Ovary (tissue), 9 donors: ENCODE data around the gene PLAGL2. TPM values are rescaled to one million over a fixed set of nuclear protein-coding genes. Genes with fewer than 3 reads are reported as not detected.

ENCODE experiments used
- DNase-seq, 5 donors: peaks; one replicate each; pipeline ENCODE4 v3.0.0-alpha.2; 2019 to 2020
- H3K27ac ChIP-seq, 2 donors: fragments of 200-600 bp; one replicate each; pipeline versions ENCODE4 v1.5.1 to v1.8.0; 2019 to 2022
- H3K27me3 ChIP-seq: fragments of 200-600 bp; one replicate; pipeline ENCODE4 v1.8.0; 2022
- H3K36me3 ChIP-seq: fragments of 200-600 bp; sonication (generic); one replicate; pipeline ENCODE4 v1.5.1; 2019
- H3K4me1 ChIP-seq: one replicate; pipeline ENCODE4 v1.8.1; 2013; ENCODE audit warnings: mild to moderate bottlenecking, moderate library complexity; ENCODE audit not compliant: insufficient read depth
- H3K4me3 ChIP-seq: fragments of 200-600 bp; sonication (generic); one replicate; pipeline ENCODE4 v1.5.1; 2017
- H3K9me3 ChIP-seq, 2 donors: fragments of 200-600 bp in 1 of 2; sonication (generic) in 1 of 2; one replicate each; pipeline versions ENCODE4 v1.5.1 to v1.8.1; 2013 to 2019; ENCODE audit warnings: mild to moderate bottlenecking in 1 of 2, moderate library complexity in 1 of 2
- EP300 ChIP-seq: sonication (generic); formaldehyde crosslinking; IDR thresholded peaks from one replicate; pipeline ENCODE4 v1.6.1; 2017; ENCODE audit warnings: antibody characterized with exemption
- POLR2A ChIP-seq: fragments of 450-650 bp; IDR thresholded peaks from one replicate; pipeline ENCODE4 v1.6.1; 2017; ENCODE audit warnings: antibody characterized with exemption, mild to moderate bottlenecking, moderate library complexity
- WGBS, 3 donors: extraction: QIAGEN DNeasy Blood & Tissue Kit in 1 of 3; methylation state at CpG; one replicate each; pipeline versions ENCODE4 v1.1.5 to v1.1.7; 2013 to 2017; 5-methylcytosine and 5-hydroxymethylcytosine counted together
- intact Hi-C, 4 donors: fragments of 100-400 bp; cut with DNase I; formaldehyde crosslinking; loops; one replicate each; pipeline versions ENCODE4 v1.11.0 to v1.15.1; 2022 to 2023
- polyA plus RNA-seq, 2 donors: library from polyadenylated mRNA; stranded (reverse); fragments of 200-250 nt in 1 of 2; fragments of 350-450 nt in 1 of 2; fragmentation: Illumina TruSeq in 1 of 2; extraction: RNeasy Lipid Tissue Mini Kit (QIAGEN cat#74804) in 1 of 2; gene quantifications; one replicate each; pipeline ENCODE4 v1.2.3, GENCODE V29; 2013 to 2014
- total RNA-seq, 7 donors: library from RNA; depleted of rRNA in 2 of 7; stranded (reverse); fragments of >200 nt in 2 of 7; fragmentation: NEBNext Ultra II Directional in 3 of 7; extraction: Animal tissue kit (Norgen Biotek cat#: 25700) in 3 of 7; gene quantifications; one replicate each; pipeline versions ENCODE4 v1.1.0 to v1.2.4, GENCODE V29; 2016 to 2023
- TF ChIP-seq, protein P1 (sequence below), 3 donors: fragments of 450-650 bp in 2 of 3; fragments of 200-600 bp in 1 of 3; IDR thresholded peaks; one replicate each; pipeline versions ENCODE4 v1.5.1 to v1.8.0; 2016 to 2022; ENCODE audit warnings: antibody characterized with exemption in 3 of 3, mild to moderate bottlenecking in 1 of 3
- donor health status: DM: no; HTN: no; CAD: no; lungs with moderate emphysema.
- donor health status: DM: no; HTN: no; CAD: no.
- donor health status: Bipolar disorder and iron deficiency.
- donor health status: DM: yes; HTN: yes; CAD: no.
- donor health status: DM: no; HTN: no; CAD: no.
- donor health status: DM: yes; HTN: yes; CAD: no.

Gene PLAGL2
- total and polyA plus RNA-seq, 9 donors = 5.4 to 21.8 (median 14.7) TPM

DNA sequence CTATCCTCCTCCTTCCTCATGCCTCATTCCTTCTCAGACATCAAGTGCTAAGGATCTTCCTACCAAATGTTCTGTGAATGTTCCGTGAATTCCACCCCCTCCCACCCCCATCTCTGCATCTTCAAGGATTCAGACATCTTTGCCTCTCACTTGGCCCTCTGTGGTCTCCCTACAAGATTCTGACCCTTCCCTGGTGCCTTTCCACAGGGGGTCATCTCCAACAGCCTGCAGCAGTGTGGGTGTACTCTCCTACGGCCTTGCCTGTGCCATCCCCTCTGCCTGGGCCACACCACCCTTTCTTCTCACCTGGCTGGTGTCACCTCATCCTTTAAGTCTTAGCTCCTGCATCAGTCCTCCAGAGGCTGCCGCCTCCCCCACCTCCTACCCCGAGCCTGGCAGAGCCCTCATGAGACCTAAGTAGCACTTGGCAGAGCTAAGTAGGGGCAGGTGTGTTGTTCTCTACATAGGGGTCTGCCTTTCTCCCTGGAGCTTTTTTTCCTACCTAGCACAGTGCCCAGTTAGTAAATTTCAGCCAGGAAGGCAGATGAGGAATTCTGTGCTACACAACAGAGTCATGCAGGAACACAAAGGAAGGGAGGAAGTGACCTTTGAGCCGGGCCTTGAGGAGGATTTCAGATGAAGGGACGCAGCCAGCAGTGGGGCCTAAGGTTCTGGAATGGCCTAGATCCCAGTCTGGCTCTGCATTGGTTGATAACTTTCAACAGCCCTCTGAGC, 55.0 kb downstream of the PLAGL2 start:
- Histone ChIP-seq H3K27ac (no peak overlapping the region), H3K4me1 (no peaks in the 10 kb centered on the region), H3K4me3 (no peak overlapping the region), H3K36me3 (no peaks in the 10 kb centered on the region), H3K27me3 (no peaks in the 10 kb centered on the region), H3K9me3 (no peaks in the 10 kb centered on the region)
- DNase-seq = peak in 2 of 5 donors; percentile 4 to 19
- TF ChIP-seq, protein P1, sequence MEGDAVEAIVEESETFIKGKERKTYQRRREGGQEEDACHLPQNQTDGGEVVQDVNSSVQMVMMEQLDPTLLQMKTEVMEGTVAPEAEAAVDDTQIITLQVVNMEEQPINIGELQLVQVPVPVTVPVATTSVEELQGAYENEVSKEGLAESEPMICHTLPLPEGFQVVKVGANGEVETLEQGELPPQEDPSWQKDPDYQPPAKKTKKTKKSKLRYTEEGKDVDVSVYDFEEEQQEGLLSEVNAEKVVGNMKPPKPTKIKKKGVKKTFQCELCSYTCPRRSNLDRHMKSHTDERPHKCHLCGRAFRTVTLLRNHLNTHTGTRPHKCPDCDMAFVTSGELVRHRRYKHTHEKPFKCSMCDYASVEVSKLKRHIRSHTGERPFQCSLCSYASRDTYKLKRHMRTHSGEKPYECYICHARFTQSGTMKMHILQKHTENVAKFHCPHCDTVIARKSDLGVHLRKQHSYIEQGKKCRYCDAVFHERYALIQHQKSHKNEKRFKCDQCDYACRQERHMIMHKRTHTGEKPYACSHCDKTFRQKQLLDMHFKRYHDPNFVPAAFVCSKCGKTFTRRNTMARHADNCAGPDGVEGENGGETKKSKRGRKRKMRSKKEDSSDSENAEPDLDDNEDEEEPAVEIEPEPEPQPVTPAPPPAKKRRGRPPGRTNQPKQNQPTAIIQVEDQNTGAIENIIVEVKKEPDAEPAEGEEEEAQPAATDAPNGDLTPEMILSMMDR (IDR thresholded peaks at IDR 0.05) = no peak
- TF ChIP-seq POLR2A = no peak
- intact Hi-C loops = no loop called here
- WGBS, 3 donors = 67 to 69% (median 68%) methylated on average over 6 of the region's 6 CpGs

GRCh38 chr20:32150291-32150848, 57.2 kb downstream of the PLAGL2 start:
- H3K36me3 ChIP-seq = no peaks in the 10 kb centered on the region

GRCh38 chr20:32149566-32150170, 57.9 kb downstream of the PLAGL2 start:
- no peaks in the 10 kb centered on the region for H3K4me1 ChIP-seq
- H3K4me3 ChIP-seq = no peak overlapping the region
- TF ChIP-seq, protein P1 (IDR thresholded peaks at IDR 0.05) = no peak
- DNase-seq = peak in 1 of 5 donors; percentile 5
- 79 to 88% (median 81%) methylated on average over 8 of the region's 8 CpGs for WGBS, 3 donors
- no peak overlapping the region for H3K27ac ChIP-seq
- intact Hi-C loops = no loop called here
- H3K36me3 ChIP-seq = no peaks in the 10 kb centered on the region
- H3K9me3 ChIP-seq = no peaks in the 10 kb centered on the region
- H3K27me3 ChIP-seq = no peaks in the 10 kb centered on the region

More at GRCh38 chr20:32150291-32150848, 57.2 kb downstream of the PLAGL2 start:
- TF ChIP-seq EP300 (no peak), POLR2A (no peak)
- TF ChIP-seq, protein P1 (IDR thresholded peaks at IDR 0.05) = no peak
- Histone ChIP-seq H3K27ac (no peak overlapping the region), H3K4me1 (no peaks in the 10 kb centered on the region), H3K9me3 (no peaks in the 10 kb centered on the region), H3K4me3 (no peak overlapping the region), H3K27me3 (no peaks in the 10 kb centered on the region)
- intact Hi-C loops = no loop called here
- peak in 1 of 5 donors; percentile 7 for DNase-seq
- WGBS, 3 donors = 89 to 91% (median 91%) methylated on average over 10 of the region's 10 CpGs

- Histone ChIP-seq H3K4me3 (no peak overlapping the region), H3K27ac (no peak overlapping the region), H3K9me3 (no peaks in the 10 kb centered on the region), H3K27me3 (no peaks in the 10 kb centered on the region), H3K36me3 (no peaks in the 10 kb centered on the region), H3K4me1 (no peaks in the 10 kb centered on the region)
- intact Hi-C loops = no loop called here
- TF ChIP-seq EP300 (no peak), POLR2A (no peak)
- TF ChIP-seq, protein P1 (IDR thresholded peaks at IDR 0.05) = no peak
- DNase-seq = peak in 2 of 5 donors; percentile 3 to 4
- WGBS, 3 donors = 92% methylated on average over 8 of the region's 8 CpGs
These were observed 62.5 kb downstream of the PLAGL2 start for GRCh38 chr20:32144898-32145662.
